OCI-LY1 (cell line): ENCODE results near the gene SULF2.

Source experiments
- H2AFZ ChIP-seq: fragments of 200-600 bp; sonication (generic), shearing (Covaris generic); 2 replicates; pipeline ENCODE4 v1.6.0; 2014; ENCODE audit warnings: antibody characterized with exemption, mild to moderate bottlenecking, low read length
- H3F3A ChIP-seq: fragments of 200-600 bp; sonication (generic), shearing (Covaris generic); 2 replicates; pipeline ENCODE4 v1.6.0; 2014; ENCODE audit warnings: mild to moderate bottlenecking, antibody characterized with exemption, low read length, moderate library complexity; ENCODE audit not compliant: insufficient read depth
- H3K27ac ChIP-seq: fragments of 200-600 bp; sonication (generic); 2 replicates; pipeline ENCODE4 v1.5.1; 2014; ENCODE audit warnings: low read length, mixed run types, mild to moderate bottlenecking, low read depth; ENCODE audit not compliant: poor library complexity, severe bottlenecking
- H3K27me3 ChIP-seq: fragments of 200-600 bp; sonication (generic); 2 replicates; pipeline ENCODE4 v1.6.0; 2014; ENCODE audit warnings: antibody characterized with exemption, mild to moderate bottlenecking, low read length, moderate library complexity; ENCODE audit not compliant: insufficient read depth
- H3K36me3 ChIP-seq: fragments of 200-600 bp; sonication (generic); 2 replicates; pipeline ENCODE4 v1.6.1; 2014; ENCODE audit warnings: mild to moderate bottlenecking, antibody characterized with exemption, low read length, moderate library complexity, mixed read lengths; ENCODE audit not compliant: insufficient read depth
- H3K4me1 ChIP-seq: fragments of 200-600 bp; sonication (generic); 2 replicates; pipeline ENCODE4 v1.5.1; 2014; ENCODE audit warnings: mild to moderate bottlenecking, low read length, moderate library complexity; ENCODE audit not compliant: insufficient read depth, severe bottlenecking
- H3K4me2 ChIP-seq: fragments of 200-600 bp; sonication (generic), shearing (Covaris generic); 2 replicates; pipeline ENCODE4 v1.6.1; 2014; ENCODE audit warnings: low read length
- H3K4me3 ChIP-seq: fragments of 200-600 bp; sonication (generic); 2 replicates; pipeline ENCODE4 v1.5.1; 2014; ENCODE audit warnings: low read length, low read depth, mild to moderate bottlenecking, mixed read lengths; ENCODE audit not compliant: poor library complexity, severe bottlenecking
- H3K79me2 ChIP-seq: fragments of 200-600 bp; shearing (Covaris generic); 2 replicates; pipeline ENCODE4 v1.6.1; 2016; ENCODE audit warnings: mixed run types, low read length, mixed read lengths; ENCODE audit not compliant: insufficient read depth
- H3K9ac ChIP-seq: fragments of 200-600 bp; sonication (generic), shearing (Covaris generic); 2 replicates; pipeline ENCODE4 v1.6.1; 2014; ENCODE audit warnings: mild to moderate bottlenecking, low read length, mixed read lengths
- H3K9me2 ChIP-seq: fragments of 200-600 bp; sonication (generic), shearing (Covaris generic); 2 replicates; pipeline ENCODE4 v1.6.1; 2014; ENCODE audit warnings: low read depth, mild to moderate bottlenecking, low read length, mixed read lengths
- H3K9me3 ChIP-seq: fragments of 200-600 bp; shearing (Covaris generic); 2 replicates; pipeline ENCODE4 v1.6.1; 2014; ENCODE audit warnings: low read length, mixed read lengths
- H4K20me1 ChIP-seq: fragments of 200-600 bp; sonication (generic), shearing (Covaris generic); 2 replicates; pipeline ENCODE4 v1.6.0; 2016; ENCODE audit warnings: mild to moderate bottlenecking, low read length; ENCODE audit not compliant: insufficient read depth
- EZH2 ChIP-seq: fragments of 200-600 bp; sonication (generic), shearing (Covaris generic); IDR thresholded peaks from 2 replicates; pipeline ENCODE4 v1.8.0; 2017; ENCODE audit warnings: borderline replicate concordance, mixed run types, mild to moderate bottlenecking, antibody characterized with exemption, low read length, moderate library complexity, mixed read lengths
- TF ChIP-seq, protein P1 (sequence below): fragments of 200-600 bp; sonication (generic), shearing (Covaris generic); IDR thresholded peaks from 2 replicates; pipeline ENCODE4 v1.5.1; 2017; ENCODE audit warnings: mild to moderate bottlenecking, antibody characterized with exemption, low read length, moderate library complexity, mixed read lengths

SULF2 gene

DNA sequence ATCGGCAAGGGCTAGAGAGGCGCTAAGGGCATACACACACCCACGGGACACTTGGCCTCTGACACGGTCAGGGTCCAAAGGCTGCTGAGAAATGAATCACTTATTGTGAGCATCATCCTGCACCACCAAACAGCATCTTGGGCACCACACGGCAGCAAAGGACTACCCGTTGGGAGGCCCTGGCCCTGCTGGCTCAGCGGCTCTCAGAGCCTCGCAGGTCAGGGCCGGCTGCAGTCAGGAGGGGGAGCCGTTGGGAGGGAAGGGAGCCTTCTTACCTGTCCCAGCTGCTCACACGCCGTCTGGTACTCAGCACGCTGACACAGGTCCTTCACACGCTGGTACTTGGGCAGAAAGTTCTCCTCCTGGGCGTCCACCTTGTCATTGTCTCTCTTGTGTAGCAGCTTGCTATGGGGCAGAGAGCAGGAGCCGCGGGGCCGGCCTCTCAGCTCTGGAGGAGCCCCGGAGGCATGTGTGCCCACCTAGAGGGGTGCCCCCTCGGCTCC is 109.0 kb downstream of the SULF2 start:
- no peak overlapping the region for H3K4me2 ChIP-seq
- H3K4me3 ChIP-seq: no peak overlapping the region
- no peaks in the 10 kb centered on the region for H3K9me2 ChIP-seq
- H3K9ac ChIP-seq: no peak overlapping the region
- H3K27ac ChIP-seq: no peak overlapping the region
- no peaks in the 10 kb centered on the region for H3K9me3 ChIP-seq
- H3K36me3 ChIP-seq: no peaks in the 10 kb centered on the region
- no peaks in the 10 kb centered on the region for H4K20me1 ChIP-seq
- H3K27me3 ChIP-seq: peaks cover 5% of the 10 kb centered on the region
- H3F3A ChIP-seq: no peaks in the 10 kb centered on the region
- TF ChIP-seq EZH2: no peak
- TF ChIP-seq, protein P1, sequence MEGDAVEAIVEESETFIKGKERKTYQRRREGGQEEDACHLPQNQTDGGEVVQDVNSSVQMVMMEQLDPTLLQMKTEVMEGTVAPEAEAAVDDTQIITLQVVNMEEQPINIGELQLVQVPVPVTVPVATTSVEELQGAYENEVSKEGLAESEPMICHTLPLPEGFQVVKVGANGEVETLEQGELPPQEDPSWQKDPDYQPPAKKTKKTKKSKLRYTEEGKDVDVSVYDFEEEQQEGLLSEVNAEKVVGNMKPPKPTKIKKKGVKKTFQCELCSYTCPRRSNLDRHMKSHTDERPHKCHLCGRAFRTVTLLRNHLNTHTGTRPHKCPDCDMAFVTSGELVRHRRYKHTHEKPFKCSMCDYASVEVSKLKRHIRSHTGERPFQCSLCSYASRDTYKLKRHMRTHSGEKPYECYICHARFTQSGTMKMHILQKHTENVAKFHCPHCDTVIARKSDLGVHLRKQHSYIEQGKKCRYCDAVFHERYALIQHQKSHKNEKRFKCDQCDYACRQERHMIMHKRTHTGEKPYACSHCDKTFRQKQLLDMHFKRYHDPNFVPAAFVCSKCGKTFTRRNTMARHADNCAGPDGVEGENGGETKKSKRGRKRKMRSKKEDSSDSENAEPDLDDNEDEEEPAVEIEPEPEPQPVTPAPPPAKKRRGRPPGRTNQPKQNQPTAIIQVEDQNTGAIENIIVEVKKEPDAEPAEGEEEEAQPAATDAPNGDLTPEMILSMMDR: no peak; the same call in 1 of the 2 replicates
- H3K4me1 ChIP-seq: no peaks in the 10 kb centered on the region
- no peak overlapping the region for H2AFZ ChIP-seq
- H3K79me2 ChIP-seq: no peaks in the 10 kb centered on the region

DNA sequence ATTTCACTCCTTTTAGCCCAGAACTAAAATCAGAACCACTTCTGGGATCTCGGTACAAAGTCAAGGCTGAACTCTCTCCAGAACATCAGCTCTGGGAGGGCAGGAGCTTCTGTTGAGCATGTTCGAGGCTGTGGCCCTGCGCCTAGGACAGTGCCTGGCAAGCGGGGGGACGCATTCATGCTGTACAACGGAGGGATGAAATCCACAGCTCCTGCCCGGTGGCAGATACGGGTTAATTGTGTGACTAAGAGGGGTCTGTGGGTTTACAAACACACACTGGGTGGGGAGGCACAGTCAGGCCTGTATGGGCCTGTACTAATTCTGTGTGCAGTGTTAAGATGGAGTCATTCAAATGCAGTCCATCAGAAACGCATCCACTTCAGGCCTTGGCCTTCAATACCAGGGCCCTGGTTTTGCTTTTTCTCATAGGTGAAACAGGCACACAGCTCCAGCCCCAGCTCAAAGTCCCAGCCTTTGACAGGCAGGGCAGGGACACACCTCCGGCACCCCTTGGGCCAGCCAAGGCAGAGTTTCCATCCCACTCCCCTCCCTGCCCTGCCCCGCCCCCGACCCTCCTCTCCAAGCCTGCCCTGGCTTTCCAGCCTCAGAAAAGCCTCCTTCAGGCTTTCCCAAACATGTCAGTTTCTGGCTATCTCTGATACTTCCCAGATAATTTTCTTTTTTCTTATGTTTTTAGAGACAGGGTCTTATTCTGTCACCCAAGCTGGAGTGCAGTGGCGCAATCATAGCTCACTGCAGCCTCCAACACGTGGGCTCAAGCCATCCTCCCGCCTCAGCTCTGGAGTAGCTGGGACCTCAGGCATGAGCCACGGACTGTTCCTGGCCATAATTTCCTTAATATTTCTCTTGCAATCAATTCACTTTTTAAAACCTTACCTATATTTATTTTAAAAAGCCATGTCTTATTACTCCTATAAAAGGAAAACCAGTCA is 109.8 kb downstream of the SULF2 start:
- Histone ChIP-seq H3K27ac (no peak overlapping the region), H3K9ac (no peak overlapping the region), H3K79me2 (no peaks in the 10 kb centered on the region), H3K9me2 (no peaks in the 10 kb centered on the region), H2AFZ (no peak overlapping the region), H3K4me2 (no peak overlapping the region), H3K27me3 (peaks cover 5% of the 10 kb centered on the region; the same call in 1 of the 2 replicates), H3K4me1 (no peaks in the 10 kb centered on the region), H3K9me3 (no peaks in the 10 kb centered on the region), H3K4me3 (no peak overlapping the region), H4K20me1 (no peaks in the 10 kb centered on the region), H3K36me3 (no peaks in the 10 kb centered on the region), H3F3A (no peaks in the 10 kb centered on the region)
- TF ChIP-seq, protein P1: no peak
- no peak for TF ChIP-seq EZH2

DNA sequence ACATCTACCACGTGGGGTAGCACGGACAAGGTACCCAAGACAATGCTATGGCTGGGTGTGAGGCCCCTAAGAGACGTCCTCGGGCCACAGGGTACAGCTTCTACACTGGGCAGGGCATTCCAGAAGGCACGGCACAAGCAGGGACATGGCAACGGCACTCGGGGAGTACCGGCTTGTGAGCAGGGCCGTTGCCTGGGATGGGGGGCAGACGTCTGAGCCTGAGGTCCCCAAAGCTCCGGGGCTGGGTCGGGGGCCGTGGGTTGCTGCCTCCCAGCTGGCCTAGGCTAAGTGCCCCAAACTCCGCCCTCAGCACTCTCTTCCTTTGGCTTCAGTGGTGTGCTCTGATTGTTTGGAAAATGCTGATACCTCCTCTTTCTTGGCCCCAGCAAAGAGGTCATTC is 110.6 kb downstream of the SULF2 start:
- peaks cover 5% of the 10 kb centered on the region; the same call in 1 of the 2 replicates for H3K27me3 ChIP-seq
- no peaks in the 10 kb centered on the region for H3K79me2 ChIP-seq
- TF ChIP-seq, protein P1: no peak
- no peaks in the 10 kb centered on the region for H3K9me2 ChIP-seq
- H3K9me3 ChIP-seq: no peaks in the 10 kb centered on the region
- no peaks in the 10 kb centered on the region for H3K4me1 ChIP-seq
- no peak overlapping the region for H3K4me3 ChIP-seq
- no peaks in the 10 kb centered on the region for H4K20me1 ChIP-seq
- H3K27ac ChIP-seq: no peak overlapping the region
- no peak overlapping the region for H3K4me2 ChIP-seq
- no peak overlapping the region for H2AFZ ChIP-seq
- H3K9ac ChIP-seq: no peak overlapping the region
- no peaks in the 10 kb centered on the region for H3K36me3 ChIP-seq
- no peaks in the 10 kb centered on the region for H3F3A ChIP-seq
